HepG2 (cell line): ENCODE measurements around the gene ERBB3. TPM values are rescaled to one million over a fixed set of nuclear protein-coding genes. Genes with fewer than 3 reads are reported as not detected.

ENCODE experiments used
- ARID4A ChIP-seq: sonication (generic); formaldehyde crosslinking; IDR thresholded peaks from 2 replicates; pipeline ENCODE4 v1.5.0; 2020; ENCODE audit warnings: mild to moderate bottlenecking, missing genetic modification reagents, borderline replicate concordance
- GRHL1 ChIP-seq: sonication (generic); formaldehyde crosslinking; conservative IDR thresholded peaks from 2 replicates; pipeline ENCODE4 v1.8.0; 2022; ENCODE audit warnings: missing genetic modification reagents
- HHEX ChIP-seq: IDR thresholded peaks from 2 replicates; pipeline ENCODE4 v1.6.1; 2016; ENCODE audit warnings: control low read depth
- JARID2 ChIP-seq: sonication (generic); formaldehyde crosslinking; IDR thresholded peaks from 2 replicates; pipeline ENCODE4 v1.8.1; 2023; ENCODE audit warnings: missing genetic modification reagents, inconsistent platforms; ENCODE audit not compliant: insufficient replicate concordance
- KDM5B ChIP-seq: sonication (generic); formaldehyde crosslinking; IDR thresholded peaks from 2 replicates; pipeline ENCODE4 v1.4.0; 2020; ENCODE audit warnings: missing genetic modification reagents, mild to moderate bottlenecking, borderline replicate concordance
- MED13 ChIP-seq: sonication (generic); formaldehyde crosslinking; IDR thresholded peaks from 2 replicates; pipeline ENCODE4 v1.5.0; 2020; ENCODE audit warnings: missing genetic modification reagents
- RXRB ChIP-seq: IDR thresholded peaks from 2 replicates; pipeline ENCODE4 v1.6.1; 2016; ENCODE audit warnings: borderline replicate concordance, missing genetic modification reagents, missing compliant biosample characterization
- SMARCC2 ChIP-seq: fragments of 450-650 bp; IDR thresholded peaks from 2 replicates; pipeline ENCODE4 v1.6.1; 2017; ENCODE audit warnings: antibody characterized with exemption, mild to moderate bottlenecking
- SOX5 ChIP-seq: IDR thresholded peaks from 2 replicates; pipeline ENCODE4 v1.6.1; 2016; ENCODE audit warnings: borderline replicate concordance
- SP4 ChIP-seq: sonication (generic); formaldehyde crosslinking; IDR thresholded peaks from 2 replicates; pipeline ENCODE4 v1.8.1; 2023; ENCODE audit warnings: mild to moderate bottlenecking, missing genetic modification reagents
- TSC22D2 ChIP-seq: sonication (generic); formaldehyde crosslinking; IDR thresholded peaks from 2 replicates; pipeline ENCODE4 v1.5.1; 2020; ENCODE audit warnings: missing genetic modification reagents, mild to moderate bottlenecking, borderline replicate concordance
- ZFP36L1 ChIP-seq: sonication (generic); formaldehyde crosslinking; IDR thresholded peaks from 2 replicates; pipeline ENCODE4 v1.8.0; 2022; ENCODE audit warnings: mild to moderate bottlenecking, missing genetic modification reagents, moderate library complexity
- ZNF326 ChIP-seq: sonication (generic); formaldehyde crosslinking; IDR thresholded peaks from 2 replicates; pipeline ENCODE4 v1.4.0; 2020; ENCODE audit warnings: missing genetic modification reagents, borderline replicate concordance
- ZNF350 ChIP-seq: sonication (generic); formaldehyde crosslinking; IDR thresholded peaks from 2 replicates; pipeline ENCODE4 v1.4.0; 2020; ENCODE audit warnings: mild to moderate bottlenecking, low read depth, missing genetic modification reagents, borderline replicate concordance
- ZNF441 ChIP-seq: sonication (generic); formaldehyde crosslinking; IDR thresholded peaks from 2 replicates; pipeline ENCODE4 v1.7.0; 2021; ENCODE audit warnings: missing genetic modification reagents, borderline replicate concordance
- ZNF556 ChIP-seq: sonication (generic); formaldehyde crosslinking; IDR thresholded peaks from 2 replicates; pipeline ENCODE4 v1.4.0; 2020; ENCODE audit warnings: mild to moderate bottlenecking, missing genetic modification reagents, borderline replicate concordance
- ZNF879 ChIP-seq: sonication (generic); formaldehyde crosslinking; IDR thresholded peaks from 2 replicates; pipeline ENCODE4 v1.8.1; 2023; ENCODE audit warnings: missing genetic modification reagents
- polyA plus RNA-seq, 8 experiments: library from polyadenylated mRNA; depleted of rRNA in 3 of 8; stranded (reverse) in 7 of 8; unstranded in 1 of 8; fragments of >200 nt; fragmentation: Illumina TruSeq in 4 of 8; extraction: Trizol in 4 of 8; gene quantifications; 2 replicates each; pipeline versions ENCODE4 v1.2.1 to v1.2.3, GENCODE V29; 2011 to 2016; ENCODE audit warnings: low read depth in 4 of 8, missing spikeins in 1 of 8, mixed read lengths in 1 of 8; ENCODE audit not compliant: insufficient read depth in 1 of 8
- total RNA-seq, 5 experiments: library from RNA; depleted of rRNA; stranded (reverse); fragments of >200 nt; fragmentation: Illumina TruSeq; extraction: Trizol; gene quantifications; 2 replicates each; pipeline ENCODE4 v1.2.3, GENCODE V29; 2016; ENCODE audit warnings: low read depth in 1 of 5
- TF ChIP-seq, protein P1 (sequence below): sonication (generic); formaldehyde crosslinking; IDR thresholded peaks from 2 replicates; pipeline ENCODE4 v1.8.0; 2022; ENCODE audit warnings: missing genetic modification reagents, mild to moderate bottlenecking, moderate library complexity, borderline replicate concordance
- TF ChIP-seq, protein P2 (sequence below): sonication (generic); formaldehyde crosslinking; IDR thresholded peaks from 2 replicates; pipeline ENCODE4 v1.8.0; 2022; ENCODE audit warnings: missing genetic modification reagents, low read depth, mild to moderate bottlenecking, borderline replicate concordance

Gene ERBB3
- total and polyA plus RNA-seq, 2 of the 13 experiments (the other 11 are each of a cell fraction or from before 2014, with no cell fraction given): 93.6 to 358 TPM

- TF ChIP-seq ZNF350: peak; percentile 92
- TF ChIP-seq, protein P1, sequence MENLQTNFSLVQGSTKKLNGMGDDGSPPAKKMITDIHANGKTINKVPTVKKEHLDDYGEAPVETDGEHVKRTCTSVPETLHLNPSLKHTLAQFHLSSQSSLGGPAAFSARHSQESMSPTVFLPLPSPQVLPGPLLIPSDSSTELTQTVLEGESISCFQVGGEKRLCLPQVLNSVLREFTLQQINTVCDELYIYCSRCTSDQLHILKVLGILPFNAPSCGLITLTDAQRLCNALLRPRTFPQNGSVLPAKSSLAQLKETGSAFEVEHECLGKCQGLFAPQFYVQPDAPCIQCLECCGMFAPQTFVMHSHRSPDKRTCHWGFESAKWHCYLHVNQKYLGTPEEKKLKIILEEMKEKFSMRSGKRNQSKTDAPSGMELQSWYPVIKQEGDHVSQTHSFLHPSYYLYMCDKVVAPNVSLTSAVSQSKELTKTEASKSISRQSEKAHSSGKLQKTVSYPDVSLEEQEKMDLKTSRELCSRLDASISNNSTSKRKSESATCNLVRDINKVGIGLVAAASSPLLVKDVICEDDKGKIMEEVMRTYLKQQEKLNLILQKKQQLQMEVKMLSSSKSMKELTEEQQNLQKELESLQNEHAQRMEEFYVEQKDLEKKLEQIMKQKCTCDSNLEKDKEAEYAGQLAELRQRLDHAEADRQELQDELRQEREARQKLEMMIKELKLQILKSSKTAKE (CRISPR knock-in tag): peak; percentile 99
- TF ChIP-seq ZNF441: peak; percentile 85
- TF ChIP-seq SOX5 (CRISPR knock-in tag): peak; percentile 96
- no peak for TF ChIP-seq SMARCC2
- TF ChIP-seq RXRB (CRISPR knock-in tag): peak; percentile 98
- peak; percentile 97; the same call in 1 of the 2 replicates for TF ChIP-seq ZNF556 (CRISPR knock-in tag)
- TF ChIP-seq SP4 (CRISPR knock-in tag): peak; percentile 64
- TF ChIP-seq, protein P2, sequence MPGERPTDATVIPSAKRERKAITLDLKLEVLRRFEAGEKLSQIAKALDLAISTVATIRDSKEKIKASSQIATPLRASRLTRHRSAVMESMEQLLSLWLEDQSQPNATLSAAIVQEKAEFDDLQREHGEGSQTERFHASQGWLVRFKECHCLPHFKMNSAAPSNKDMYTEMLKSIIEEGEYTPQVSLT (CRISPR knock-in tag): peak; percentile 56; the same call in 1 of the 2 replicates
- TF ChIP-seq MED13: peak; percentile 88; the same call in 1 of the 2 replicates
- no peak for TF ChIP-seq KDM5B (CRISPR knock-in tag)
- 0 out of 2 replicates have a peak, but pooled peaks have one; percentile 37 for TF ChIP-seq ZNF879 (CRISPR knock-in tag)
- no peak for TF ChIP-seq GRHL1 (CRISPR knock-in tag)
- TF ChIP-seq TSC22D2: peak; percentile 87; the same call in 1 of the 2 replicates
- TF ChIP-seq ZNF326 (CRISPR knock-in tag): no peak
- TF ChIP-seq ARID4A (CRISPR knock-in tag): peak; percentile 92; the same call in 1 of the 2 replicates
- TF ChIP-seq ZFP36L1 (CRISPR knock-in tag): peak; percentile 67; the same call in 1 of the 2 replicates
- peak; percentile 71 for TF ChIP-seq JARID2 (CRISPR knock-in tag)
- TF ChIP-seq HHEX (CRISPR knock-in tag): 0 out of 2 replicates have a peak, but pooled peaks have one; percentile 30
Measured at GRCh38 chr12:56081393-56082347, 1.7 kb downstream of the ERBB3 start (continued).
